BLaER1 (cell line): ENCODE measurements around the gene TRAF5.

Experiments
- H3K27ac ChIP-seq: shearing (Covaris generic); formaldehyde crosslinking; 2 replicates; pipeline ENCODE4 v1.8.1; 2022
- H3K27me3 ChIP-seq: shearing (Covaris generic); formaldehyde crosslinking; 2 replicates; pipeline ENCODE4 v1.8.1; 2022
- H3K36me3 ChIP-seq: shearing (Covaris generic); formaldehyde crosslinking; 2 replicates; pipeline ENCODE4 v1.8.1; 2022
- H3K4me1 ChIP-seq: shearing (Covaris generic); formaldehyde crosslinking; 2 replicates; pipeline ENCODE4 v1.8.1; 2022
- H3K4me2 ChIP-seq: shearing (Covaris generic); formaldehyde crosslinking; 2 replicates; pipeline ENCODE4 v1.8.1; 2022
- H3K4me3 ChIP-seq: shearing (Covaris generic); formaldehyde crosslinking; 2 replicates; pipeline ENCODE4 v1.8.1; 2022
- H3K9ac ChIP-seq: shearing (Covaris generic); formaldehyde crosslinking; 2 replicates; pipeline ENCODE4 v1.8.1; 2022
- H3K9me3 ChIP-seq: shearing (Covaris generic); formaldehyde crosslinking; 2 replicates; pipeline ENCODE4 v1.8.1; 2022
- H4K20me1 ChIP-seq: shearing (Covaris generic); formaldehyde crosslinking; 2 replicates; pipeline ENCODE4 v1.8.1; 2022
- Cebpa-rat ChIP-seq: shearing (Covaris generic); IDR thresholded peaks from 2 replicates; pipeline ENCODE4 v1.8.1; 2022

Gene TRAF5

GRCh38 chr1:211355873-211356272 is 29.2 kb downstream of the TRAF5 start:
- peaks cover 24% of the 10 kb centered on the region for H3K4me1 ChIP-seq
- H3K27ac ChIP-seq: no peak overlapping the region
- no peaks in the 10 kb centered on the region for H3K27me3 ChIP-seq
- no peak overlapping the region for H3K4me2 ChIP-seq
- peaks cover 69% of the 10 kb centered on the region for H3K36me3 ChIP-seq
- H3K4me3 ChIP-seq: no peak overlapping the region
- TF ChIP-seq Cebpa-rat: no peak
- no peaks in the 10 kb centered on the region for H4K20me1 ChIP-seq
- H3K9ac ChIP-seq: no peak overlapping the region
- peaks cover 18% of the 10 kb centered on the region for H3K9me3 ChIP-seq

GRCh38 chr1:211356723-211357407 is 30.2 kb downstream of the TRAF5 start:
- H3K36me3 ChIP-seq: peaks cover 75% of the 10 kb centered on the region
- no peak overlapping the region for H3K4me3 ChIP-seq
- no peak for TF ChIP-seq Cebpa-rat
- H3K27me3 ChIP-seq: no peaks in the 10 kb centered on the region
- H3K27ac ChIP-seq: no peak overlapping the region
- peaks cover 24% of the 10 kb centered on the region for H3K4me1 ChIP-seq
- no peaks in the 10 kb centered on the region for H4K20me1 ChIP-seq
- H3K4me2 ChIP-seq: no peak overlapping the region
- peaks cover 8% of the 10 kb centered on the region for H3K9me3 ChIP-seq
- no peak overlapping the region for H3K9ac ChIP-seq

- Histone ChIP-seq H3K9me3 (no peaks in the 10 kb centered on the region), H3K36me3 (peaks cover 78% of the 10 kb centered on the region), H3K27me3 (no peaks in the 10 kb centered on the region), H3K4me2 (no peak overlapping the region), H3K27ac (no peak overlapping the region), H4K20me1 (no peaks in the 10 kb centered on the region), H3K4me3 (no peak overlapping the region), H3K9ac (no peak overlapping the region), H3K4me1 (peaks cover 8% of the 10 kb centered on the region)
- TF ChIP-seq Cebpa-rat: no peak
These were observed 32.1 kb downstream of the TRAF5 start for GRCh38 chr1:211358685-211359084.

GRCh38 chr1:211359876-211360275 is 33.2 kb downstream of the TRAF5 start:
- H3K27me3 ChIP-seq: no peaks in the 10 kb centered on the region
- no peak overlapping the region for H3K4me3 ChIP-seq
- no peak overlapping the region for H3K4me2 ChIP-seq
- H4K20me1 ChIP-seq: no peaks in the 10 kb centered on the region
- H3K9me3 ChIP-seq: no peaks in the 10 kb centered on the region
- TF ChIP-seq Cebpa-rat: no peak
- H3K9ac ChIP-seq: no peak overlapping the region
- no peak overlapping the region for H3K27ac ChIP-seq
- peaks cover 81% of the 10 kb centered on the region for H3K36me3 ChIP-seq
- no peaks in the 10 kb centered on the region for H3K4me1 ChIP-seq

GRCh38 chr1:211361202-211361601 is 34.6 kb downstream of the TRAF5 start:
- no peaks in the 10 kb centered on the region for H3K9me3 ChIP-seq
- TF ChIP-seq Cebpa-rat: no peak
- no peak overlapping the region for H3K27ac ChIP-seq
- no peaks in the 10 kb centered on the region for H4K20me1 ChIP-seq
- no peak overlapping the region for H3K9ac ChIP-seq
- H3K27me3 ChIP-seq: no peaks in the 10 kb centered on the region
- no peak overlapping the region for H3K4me2 ChIP-seq
- peaks cover 86% of the 10 kb centered on the region for H3K36me3 ChIP-seq
- H3K4me1 ChIP-seq: no peaks in the 10 kb centered on the region
- H3K4me3 ChIP-seq: no peak overlapping the region

- Histone ChIP-seq H3K36me3 (peaks cover 77% of the 10 kb centered on the region), H3K27ac (no peak overlapping the region), H3K9ac (no peak overlapping the region), H3K4me1 (no peaks in the 10 kb centered on the region), H3K9me3 (no peaks in the 10 kb centered on the region), H3K4me3 (no peak overlapping the region), H3K4me2 (no peak overlapping the region), H4K20me1 (no peaks in the 10 kb centered on the region), H3K27me3 (no peaks in the 10 kb centered on the region)
- no peak for TF ChIP-seq Cebpa-rat
These were observed 43.0 kb downstream of the TRAF5 start for GRCh38 chr1:211369640-211370039.

GRCh38 chr1:211370669-211371068 is 44.0 kb downstream of the TRAF5 start:
- no peak for TF ChIP-seq Cebpa-rat
- Histone ChIP-seq H3K4me2 (no peak overlapping the region), H3K9ac (no peak overlapping the region)

GRCh38 chr1:211371406-211372105 is 44.9 kb downstream of the TRAF5 start:
- no peak overlapping the region for H3K27ac ChIP-seq
- no peak overlapping the region for H3K4me2 ChIP-seq
- no peak overlapping the region for H3K4me3 ChIP-seq
- H3K4me1 ChIP-seq: no peaks in the 10 kb centered on the region
- no peaks in the 10 kb centered on the region for H3K9me3 ChIP-seq
- no peak overlapping the region for H3K9ac ChIP-seq
- H4K20me1 ChIP-seq: no peaks in the 10 kb centered on the region
- H3K27me3 ChIP-seq: no peaks in the 10 kb centered on the region
- peaks cover 75% of the 10 kb centered on the region for H3K36me3 ChIP-seq
- TF ChIP-seq Cebpa-rat: no peak

More at GRCh38 chr1:211370669-211371068, 44.0 kb downstream of the TRAF5 start:
- Histone ChIP-seq H4K20me1 (no peaks in the 10 kb centered on the region), H3K27me3 (no peaks in the 10 kb centered on the region), H3K36me3 (peaks cover 75% of the 10 kb centered on the region), H3K27ac (no peak overlapping the region), H3K4me1 (no peaks in the 10 kb centered on the region), H3K4me3 (no peak overlapping the region), H3K9me3 (no peaks in the 10 kb centered on the region)

- no peak for TF ChIP-seq Cebpa-rat
- no peak overlapping the region for H3K9ac ChIP-seq
- no peaks in the 10 kb centered on the region for H3K9me3 ChIP-seq
- no peak overlapping the region for H3K4me2 ChIP-seq
- H4K20me1 ChIP-seq: no peaks in the 10 kb centered on the region
- H3K4me1 ChIP-seq: no peaks in the 10 kb centered on the region
- H3K4me3 ChIP-seq: no peak overlapping the region
- H3K27ac ChIP-seq: no peak overlapping the region
- H3K27me3 ChIP-seq: no peaks in the 10 kb centered on the region
- H3K36me3 ChIP-seq: peaks cover 71% of the 10 kb centered on the region
These were observed 45.8 kb downstream of the TRAF5 start for GRCh38 chr1:211372463-211372862.

- Histone ChIP-seq H3K4me3 (no peak overlapping the region), H3K27me3 (no peaks in the 10 kb centered on the region), H3K36me3 (peaks cover 47% of the 10 kb centered on the region), H3K4me2 (no peak overlapping the region), H3K4me1 (no peaks in the 10 kb centered on the region), H3K9me3 (no peaks in the 10 kb centered on the region), H3K9ac (no peak overlapping the region), H4K20me1 (no peaks in the 10 kb centered on the region), H3K27ac (no peak overlapping the region)
- no peak for TF ChIP-seq Cebpa-rat
These were observed 48.6 kb downstream of the TRAF5 start for GRCh38 chr1:211375146-211375818.
